Raji (cell line): ENCODE measurements around the gene AVPR1A.

ENCODE experiments used
- POLR2A ChIP-seq: IDR thresholded peaks from 2 replicates; pipeline ENCODE4 v1.6.1; 2011; ENCODE audit warnings: low read depth, low read length, control low read depth; ENCODE audit not compliant: insufficient read depth

AVPR1A gene

DNA sequence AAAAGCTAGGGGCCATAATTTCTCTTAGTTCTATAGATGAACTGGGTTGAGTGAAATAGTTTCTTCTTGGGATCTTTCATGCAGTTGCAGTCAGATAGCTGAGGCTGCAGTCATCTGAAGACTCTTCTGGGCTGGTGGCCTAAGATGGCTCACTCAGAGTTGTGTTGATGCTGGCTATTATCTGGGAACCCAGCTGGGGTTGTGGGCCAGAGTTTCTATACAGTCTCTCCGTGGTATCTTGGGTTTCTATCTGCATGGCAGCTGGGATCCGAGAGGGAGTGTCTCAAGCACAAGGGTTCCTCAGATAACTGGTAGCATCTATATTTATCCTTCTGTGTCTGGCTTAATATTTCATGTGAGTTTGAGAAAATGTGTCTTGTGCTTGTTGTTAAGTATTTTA is 21.1 kb downstream of the AVPR1A start:
- TF ChIP-seq POLR2A, result no peak

DNA sequence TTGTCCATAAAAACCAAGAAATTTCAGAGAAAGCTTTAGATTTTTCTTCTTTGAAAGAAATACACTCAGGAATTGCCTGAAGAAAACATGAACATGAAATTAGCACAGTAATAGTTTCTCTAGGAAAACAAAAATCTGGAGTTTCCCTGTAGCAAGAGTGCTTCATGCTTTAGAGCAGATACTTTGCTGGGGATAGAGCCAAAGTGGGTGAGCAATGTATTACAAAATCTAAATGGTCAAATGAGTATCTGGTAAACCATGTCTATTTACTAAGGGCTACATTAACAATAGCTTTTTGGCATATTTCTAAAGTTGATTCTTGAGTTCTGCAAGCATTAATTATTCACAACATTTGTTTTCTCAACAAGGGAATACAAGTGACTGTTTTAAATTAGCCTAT is 26.2 kb downstream of the AVPR1A start:
- no peak for TF ChIP-seq POLR2A

DNA sequence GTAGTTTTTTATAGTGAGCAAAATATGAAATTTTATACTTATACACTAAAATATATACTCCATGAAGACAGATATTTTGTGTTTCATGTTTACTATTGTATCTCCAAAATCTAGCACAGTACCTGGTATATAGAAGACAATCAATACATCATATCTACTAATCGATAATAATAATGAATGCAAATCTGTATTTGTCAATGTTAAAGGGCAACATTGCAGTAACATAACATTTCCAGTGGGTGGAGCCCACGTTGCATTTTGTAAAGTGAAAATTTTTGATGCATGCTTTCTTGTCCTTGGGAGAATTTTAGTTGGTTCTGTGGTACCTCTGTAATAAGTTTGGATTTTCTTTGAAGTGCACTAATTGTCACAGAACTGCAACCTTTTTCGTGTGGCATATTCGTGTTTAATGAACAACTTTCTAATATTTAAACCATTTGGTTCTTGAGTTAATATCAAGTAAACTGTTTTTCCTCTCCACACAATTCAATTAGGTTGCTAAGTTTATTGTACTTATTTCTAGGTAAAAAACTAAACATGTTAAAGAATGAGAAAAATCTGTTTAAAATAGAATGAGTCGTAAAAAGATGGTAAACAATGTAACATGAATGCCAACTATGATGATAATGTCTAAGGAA is 47.4 kb downstream of the AVPR1A start:
- no peak for TF ChIP-seq POLR2A

GRCh38 chr12:63101920-63102319 is 49.1 kb downstream of the AVPR1A start:
- no peak for TF ChIP-seq POLR2A

DNA sequence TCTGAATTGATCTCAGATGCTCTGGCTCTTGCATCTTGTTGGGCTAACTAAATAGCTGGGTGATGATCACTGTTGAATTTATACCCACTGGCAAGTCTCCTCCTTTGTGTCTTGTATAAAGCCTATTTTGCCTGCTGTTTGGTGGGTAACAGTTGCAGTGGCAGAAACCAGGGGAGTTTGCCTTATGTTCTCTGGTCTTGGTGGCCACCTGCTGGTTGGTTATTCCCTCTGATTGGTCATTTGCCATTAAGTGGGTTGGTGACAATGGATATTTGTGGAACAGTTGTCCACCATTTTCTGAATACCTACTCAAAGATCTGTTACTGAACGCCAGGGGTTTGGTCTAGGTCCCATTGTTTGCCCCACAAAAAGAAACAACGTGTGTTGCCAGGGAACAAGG is 52.1 kb downstream of the AVPR1A start:
- no peak for TF ChIP-seq POLR2A

- TF ChIP-seq POLR2A, result no peak
Observed at GRCh38 chr12:63095369-63095980, 55.5 kb downstream of the AVPR1A start.

- TF ChIP-seq POLR2A, result no peak
Observed at GRCh38 chr12:63093711-63094110, 57.3 kb downstream of the AVPR1A start.

GRCh38 chr12:63093084-63093483 is 57.9 kb downstream of the AVPR1A start:
- no peak for TF ChIP-seq POLR2A
